GM12878 (cell line): ENCODE measurements around the gene FOXJ1. TPM values are rescaled to one million over a fixed set of nuclear protein-coding genes. Genes with fewer than 3 reads are reported as not detected.

Experiments used
- ATAC-seq: fragments of 200-7000 bp; cut with Tn5 transposase; 3 replicates; pipeline ENCODE4 v1.9.1; 2020; ENCODE audit warnings: mild to moderate bottlenecking, moderate library complexity
- BruUV-seq: library from RNA; stranded (reverse); fragments of 400-500 nt; replicated peaks from 2 replicates; lab custom pipeline; 2021; lab: Mats Ljungman, UMichigan
- CTCF ChIA-PET: fragments of 300-600 bp; sonication (Branson Sonifier 250); formaldehyde crosslinking; extraction: SDS; loops from one replicate; lab custom pipeline; 2021; ENCODE audit warnings: inconsistent platforms; lab: Yijun Ruan, JAX
- POLR2A ChIA-PET: fragments of 350-600 bp; formaldehyde crosslinking; extraction: SDS; loops from one replicate; lab custom pipeline; 2021; ENCODE audit warnings: inconsistent platforms; lab: Charles Lee
- RAD21 ChIA-PET: fragments of 300-600 bp; sonication (Branson Sonifier 250); formaldehyde crosslinking; loops from one replicate; lab custom pipeline; 2023; ENCODE audit warnings: antibody characterized with exemption; ENCODE audit not compliant: unreplicated experiment; lab: Charles Lee
- SMC1A ChIA-PET: fragments of 300-600 bp; sonication (Branson Sonifier 250); formaldehyde crosslinking; loops from one replicate; lab custom pipeline; 2023; ENCODE audit not compliant: unreplicated experiment, uncharacterized antibody; lab: Charles Lee
- DNase-seq: peaks from one replicate; pipeline ENCODE4 v3.0.0-alpha.2; 2011; ENCODE audit warnings: low read depth, low spot score
- FAIRE-seq: peaks from 3 replicates; lab custom pipeline; 2011; peaks lifted over from hg19 to GRCh38; lab: Jason Lieb, UNC
- H2AFZ ChIP-seq: 2 replicates; pipeline ENCODE4 v1.6.0; 2011; ENCODE audit warnings: low read depth, low read length, control low read depth; ENCODE audit not compliant: control insufficient read depth
- H3K27ac ChIP-seq: 2 replicates; pipeline ENCODE4 v1.5.1; 2011; ENCODE audit warnings: control low read depth; ENCODE audit not compliant: control insufficient read depth, insufficient read depth
- H3K27me3 ChIP-seq, 2 experiments: replicated peaks in 1 of 2; 2 replicates each; pipeline versions ENCODE4 v1.6.0 to v1.6.1; 2011; ENCODE audit warnings: low read length in 1 of 2; ENCODE audit not compliant: control insufficient read depth in 2 of 2, insufficient read depth in 2 of 2
- H3K36me3 ChIP-seq, 2 experiments: 2 replicates each; pipeline ENCODE4 v1.5.1; 2011; ENCODE audit warnings: low read length in 1 of 2; ENCODE audit not compliant: control insufficient read depth in 2 of 2, insufficient read depth in 2 of 2
- H3K4me1 ChIP-seq: 2 replicates; pipeline ENCODE4 v1.6.1; 2011; ENCODE audit warnings: mild to moderate bottlenecking, low read length, moderate library complexity, mixed read lengths; ENCODE audit not compliant: control insufficient read depth, insufficient read depth
- H3K4me2 ChIP-seq: 2 replicates; pipeline ENCODE4 v1.6.0; 2011; ENCODE audit warnings: control low read depth; ENCODE audit not compliant: control insufficient read depth, insufficient read depth
- H3K4me3 ChIP-seq: fragments of 200-600 bp; sonication (generic); 2 replicates; pipeline ENCODE4 v1.5.1; 2016
- H3K79me2 ChIP-seq: 2 replicates; pipeline ENCODE4 v1.6.0; 2011; ENCODE audit warnings: low read length; ENCODE audit not compliant: control insufficient read depth, insufficient read depth
- H3K9ac ChIP-seq: 2 replicates; pipeline ENCODE4 v1.8.0; 2011; ENCODE audit warnings: low read length, control low read depth, mixed read lengths; ENCODE audit not compliant: control insufficient read depth, insufficient read depth
- H3K9me3 ChIP-seq: replicated peaks from 3 replicates; pipeline ENCODE4 v1.5.1; 2011; ENCODE audit warnings: mild to moderate bottlenecking, low read length; ENCODE audit not compliant: control insufficient read depth, insufficient read depth
- H4K20me1 ChIP-seq: 2 replicates; pipeline ENCODE4 v1.6.0; 2011; ENCODE audit not compliant: control insufficient read depth, insufficient read depth
- HDAC6 ChIP-seq: fragments of 200-600 bp; sonication (generic); IDR thresholded peaks from one replicate; pipeline ENCODE4 v1.8.0; 2017; ENCODE audit warnings: antibody characterized with exemption; ENCODE audit not compliant: unreplicated experiment
- WGBS: methylation state at CpG from one replicate; pipeline ENCODE4 v1.1.6; 2016; ENCODE audit warnings: low lambda C conversion rate; ENCODE audit not compliant: insufficient replicate concordance, insufficient coverage; ENCODE audit errors: missing lambda C conversion rate; 5-methylcytosine and 5-hydroxymethylcytosine counted together
- in situ Hi-C: fragments of 300-500 bp; cut with MboI; formaldehyde crosslinking; loops from 9 replicates; pipeline ENCODE4 v1.14.3; 2018; ENCODE audit warnings: mixed read lengths
- intact Hi-C: fragments of 100-400 bp; cut with micrococcal nuclease; formaldehyde crosslinking; loops from one replicate; pipeline ENCODE4 v1.14.2; 2022; ENCODE audit not compliant: unreplicated experiment
- polyA plus RNA-seq, 11 experiments: library from polyadenylated mRNA; depleted of rRNA in 4 of 11; unstranded in 6 of 11; stranded (reverse) in 5 of 11; fragments of >200 nt; fragmentation: Nextera tagmentation in 4 of 11; fragmentation: Illumina TruSeq in 1 of 11; extraction: Ambion mirVana in 4 of 11; extraction: Trizol in 1 of 11; gene quantifications; 1 replicate in 1 of 11; 2 replicates in 10 of 11; pipeline versions ENCODE4 v1.2.1 to v1.2.3, GENCODE V29; 2011 to 2016; ENCODE audit warnings: inconsistent platforms in 2 of 11, missing spikeins in 2 of 11, low read depth in 1 of 11
- total RNA-seq, 4 experiments: library from RNA; depleted of rRNA in 3 of 4; stranded (reverse); fragments of >200 nt in 3 of 4; fragmentation: Illumina TruSeq in 1 of 4; extraction: Trizol in 1 of 4; gene quantifications; 2 replicates each; pipeline versions ENCODE4 v1.2.1 to v1.2.3, GENCODE V29; 2013 to 2021
- TF ChIP-seq, protein P1 (sequence below): fragments of 150-350 bp; IDR thresholded peaks from 2 replicates; pipeline ENCODE4 v1.6.1; 2016; ENCODE audit warnings: low read depth, low read length

FOXJ1 gene
- total and polyA plus RNA-seq, 10 of the 15 experiments (the other 5 are each of a cell fraction or from before 2014, with no cell fraction given) = not detected

DNA sequence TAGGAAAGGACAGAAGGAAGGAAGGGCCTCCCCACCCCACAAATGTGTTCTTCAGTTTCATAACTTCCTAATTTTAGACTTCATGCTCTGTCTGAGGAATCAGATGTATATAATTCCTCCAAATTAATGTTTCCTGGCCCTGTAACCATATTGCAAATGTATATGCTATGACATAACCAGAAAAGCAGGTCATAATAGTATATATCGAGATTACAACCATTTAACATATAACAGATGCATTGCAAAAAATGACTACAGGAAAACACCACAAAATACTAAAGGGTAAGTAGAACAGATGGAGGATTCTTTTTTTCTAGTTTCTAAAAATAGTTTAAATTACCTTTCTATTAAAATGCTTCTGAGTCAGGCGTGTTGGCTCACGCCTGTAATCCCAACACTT is 34.3 kb downstream of the FOXJ1 start:
- Histone ChIP-seq H3K36me3 (peaks cover 0 to 3% of the 10 kb centered on the region in 2 experiments; a peak in 1 of 4 replicates), H3K27me3 (no peaks in the 10 kb centered on the region), H3K4me2 (no peak overlapping the region), H3K27ac (no peak overlapping the region), H3K4me3 (no peak overlapping the region), H3K9me3 (no peaks in the 10 kb centered on the region; the same call in 2 of the 3 replicates), H3K9ac (no peak overlapping the region), H4K20me1 (no peaks in the 10 kb centered on the region), H2AFZ (no peak overlapping the region; the same call in 1 of the 2 replicates), H3K79me2 (peaks cover 14% of the 10 kb centered on the region), H3K4me1 (peaks cover 6% of the 10 kb centered on the region)
- TF ChIP-seq, protein P1, sequence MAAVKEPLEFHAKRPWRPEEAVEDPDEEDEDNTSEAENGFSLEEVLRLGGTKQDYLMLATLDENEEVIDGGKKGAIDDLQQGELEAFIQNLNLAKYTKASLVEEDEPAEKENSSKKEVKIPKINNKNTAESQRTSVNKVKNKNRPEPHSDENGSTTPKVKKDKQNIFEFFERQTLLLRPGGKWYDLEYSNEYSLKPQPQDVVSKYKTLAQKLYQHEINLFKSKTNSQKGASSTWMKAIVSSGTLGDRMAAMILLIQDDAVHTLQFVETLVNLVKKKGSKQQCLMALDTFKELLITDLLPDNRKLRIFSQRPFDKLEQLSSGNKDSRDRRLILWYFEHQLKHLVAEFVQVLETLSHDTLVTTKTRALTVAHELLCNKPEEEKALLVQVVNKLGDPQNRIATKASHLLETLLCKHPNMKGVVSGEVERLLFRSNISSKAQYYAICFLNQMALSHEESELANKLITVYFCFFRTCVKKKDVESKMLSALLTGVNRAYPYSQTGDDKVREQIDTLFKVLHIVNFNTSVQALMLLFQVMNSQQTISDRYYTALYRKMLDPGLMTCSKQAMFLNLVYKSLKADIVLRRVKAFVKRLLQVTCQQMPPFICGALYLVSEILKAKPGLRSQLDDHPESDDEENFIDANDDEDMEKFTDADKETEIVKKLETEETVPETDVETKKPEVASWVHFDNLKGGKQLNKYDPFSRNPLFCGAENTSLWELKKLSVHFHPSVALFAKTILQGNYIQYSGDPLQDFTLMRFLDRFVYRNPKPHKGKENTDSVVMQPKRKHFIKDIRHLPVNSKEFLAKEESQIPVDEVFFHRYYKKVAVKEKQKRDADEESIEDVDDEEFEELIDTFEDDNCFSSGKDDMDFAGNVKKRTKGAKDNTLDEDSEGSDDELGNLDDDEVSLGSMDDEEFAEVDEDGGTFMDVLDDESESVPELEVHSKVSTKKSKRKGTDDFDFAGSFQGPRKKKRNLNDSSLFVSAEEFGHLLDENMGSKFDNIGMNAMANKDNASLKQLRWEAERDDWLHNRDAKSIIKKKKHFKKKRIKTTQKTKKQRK = no peak
- no peak for TF ChIP-seq HDAC6
- FAIRE-seq (no peak), ATAC-seq (no peak), DNase-seq (no peak)
- intact Hi-C loops = loop anchor here (2.0 kb wide), 1 partner anchor 92 kb away; no protein-coding TSS in a partner anchor
- RAD21 ChIA-PET = no interaction called here
- WGBS = 66% methylated on average over 3 of the region's 3 CpGs
- in situ Hi-C loops = no loop called here
- CTCF ChIA-PET = interaction anchor here (0.5 to 7.6 kb wide), 9 partner anchors 11 to 549 kb away, joined by 3 to 40 read pairs (median 4); partner anchors contain the start of genes ACOX1 and TEN1
- SMC1A ChIA-PET = interaction anchor here (0.7 to 1.8 kb wide), 4 partner anchors 87 to 198 kb away, joined by 3 to 7 read pairs (median 3); no protein-coding TSS in a partner anchor
- POLR2A ChIA-PET = no interaction called here
- BruUV-seq = no TSS peak
